GM19099 (cell line): Measurements from ENCODE around the gene SYVN1.

Experiments
- POLR2A ChIP-seq: IDR thresholded peaks from 3 replicates; pipeline ENCODE4 v1.6.1; 2011; ENCODE audit warnings: low read depth; ENCODE audit not compliant: insufficient read length; ENCODE audit errors: extremely low read depth

Gene SYVN1

GRCh38 chr11:65132238-65132987 is 1.9 kb downstream of the SYVN1 start:
- TF ChIP-seq POLR2A, result peak; percentile 83

- no peak for TF ChIP-seq POLR2A
Observed at GRCh38 chr11:65131895-65132237, 2.5 kb downstream of the SYVN1 start.

- peak; percentile 20 for TF ChIP-seq POLR2A
Observed at GRCh38 chr11:65131417-65131776, 2.9 kb downstream of the SYVN1 start.

GRCh38 chr11:65130631-65131416 is 3.5 kb downstream of the SYVN1 start:
- no peak for TF ChIP-seq POLR2A

GRCh38 chr11:65129649-65130441 is 4.5 kb downstream of the SYVN1 start:
- TF ChIP-seq POLR2A, result no peak

- TF ChIP-seq POLR2A, result no peak
Observed at GRCh38 chr11:65128182-65129145, 5.9 kb downstream of the SYVN1 start.

GRCh38 chr11:65127473-65128181 is 6.7 kb downstream of the SYVN1 start:
- no peak for TF ChIP-seq POLR2A

- TF ChIP-seq POLR2A, result peak; percentile 14
Observed at GRCh38 chr11:65126624-65127274, 7.6 kb downstream of the SYVN1 start.

- TF ChIP-seq POLR2A, result no peak
Observed at GRCh38 chr11:65125197-65126056, 8.9 kb downstream of the SYVN1 start.

- TF ChIP-seq POLR2A, result no peak
Observed at GRCh38 chr11:65124480-65125196, 9.7 kb downstream of the SYVN1 start.

- peak; percentile 93 for TF ChIP-seq POLR2A
Observed at GRCh38 chr11:65121865-65122696, 12.2 kb downstream of the SYVN1 start, which contains the start of the genes FAU and MRPL49. Gene FAU (minus strand): TSS chr11:65122134. CDS start chr11:65121813, 321 bp downstream. Gene MRPL49 (plus strand): TSS chr11:65122321. CDS start chr11:65122347, 26 bp downstream.
